Trophoblast cell (in vitro differentiated cells and primary cell): Measurements from ENCODE around the gene C11orf58.

ENCODE experiments used
- DNase-seq, 2 donors: peaks; one replicate each; pipeline ENCODE4 v3.0.0-alpha.2; 2016
- H2AFZ ChIP-seq: 2 replicates; pipeline ENCODE4 v1.6.1; 2013; ENCODE audit warnings: low read length, moderate library complexity, mild to moderate bottlenecking; ENCODE audit not compliant: insufficient read depth, poor library complexity
- H2AK5ac ChIP-seq: 2 replicates; pipeline ENCODE4 v1.6.1; 2013; ENCODE audit warnings: mild to moderate bottlenecking, low read length
- H2BK120ac ChIP-seq: 2 replicates; pipeline ENCODE4 v1.6.1; 2013; ENCODE audit warnings: low read length, mild to moderate bottlenecking, moderate library complexity; ENCODE audit not compliant: insufficient read depth, poor library complexity
- H2BK12ac ChIP-seq: 2 replicates; pipeline ENCODE4 v1.6.1; 2013; ENCODE audit warnings: mild to moderate bottlenecking, low read length, moderate library complexity
- H2BK5ac ChIP-seq: 2 replicates; pipeline ENCODE4 v1.6.1; 2013; ENCODE audit warnings: low read length, low read depth, moderate library complexity, mild to moderate bottlenecking; ENCODE audit not compliant: poor library complexity
- H3K14ac ChIP-seq: 2 replicates; pipeline ENCODE4 v1.6.1; 2013; ENCODE audit warnings: mild to moderate bottlenecking, low read length
- H3K18ac ChIP-seq: 2 replicates; pipeline ENCODE4 v1.6.1; 2013; ENCODE audit warnings: mild to moderate bottlenecking, low read length
- H3K23ac ChIP-seq: 2 replicates; pipeline ENCODE4 v1.6.1; 2013; ENCODE audit warnings: low read length
- H3K27ac ChIP-seq: 2 replicates; pipeline ENCODE4 v1.5.1; 2013; ENCODE audit warnings: low read depth, mild to moderate bottlenecking, inconsistent platforms, low read length, moderate library complexity
- H3K27me3 ChIP-seq: 2 replicates; pipeline ENCODE4 v1.6.1; 2013; ENCODE audit warnings: inconsistent platforms, mild to moderate bottlenecking, low read length, moderate library complexity; ENCODE audit not compliant: insufficient read depth
- H3K36me3 ChIP-seq, 2 experiments: 1 replicate in 1 of 2; 2 replicates in 1 of 2; pipeline ENCODE4 v1.6.1; 2013; ENCODE audit warnings: low read length in 2 of 2, mild to moderate bottlenecking in 2 of 2, moderate library complexity in 1 of 2; ENCODE audit not compliant: insufficient read depth in 2 of 2, control insufficient read depth in 1 of 2
- H3K4ac ChIP-seq: 2 replicates; pipeline ENCODE4 v1.6.1; 2013; ENCODE audit warnings: low read depth, mild to moderate bottlenecking, low read length, moderate library complexity
- H3K4me1 ChIP-seq, 2 experiments: 1 replicate in 1 of 2; 2 replicates in 1 of 2; pipeline ENCODE4 v1.6.1; 2013; ENCODE audit warnings: low read length in 2 of 2, mild to moderate bottlenecking in 2 of 2, moderate library complexity in 1 of 2; ENCODE audit not compliant: insufficient read depth in 2 of 2, control insufficient read depth in 1 of 2
- H3K4me2 ChIP-seq: 2 replicates; pipeline ENCODE4 v1.6.1; 2013; ENCODE audit warnings: inconsistent platforms, mild to moderate bottlenecking, low read length, moderate library complexity
- H3K4me3 ChIP-seq: 2 replicates; pipeline ENCODE4 v1.5.1; 2013; ENCODE audit warnings: mild to moderate bottlenecking, low read depth, low read length, inconsistent platforms
- H3K79me1 ChIP-seq: one replicate; pipeline ENCODE4 v1.6.1; 2013; ENCODE audit warnings: low read length
- H3K79me2 ChIP-seq: 2 replicates; pipeline ENCODE4 v1.6.1; 2013; ENCODE audit warnings: low read length, mild to moderate bottlenecking; ENCODE audit not compliant: control insufficient read depth, insufficient read depth, poor library complexity
- H3K9ac ChIP-seq: 2 replicates; pipeline ENCODE4 v1.6.1; 2013; ENCODE audit warnings: mild to moderate bottlenecking, low read length
- H3K9me3 ChIP-seq: 2 replicates; pipeline ENCODE4 v1.6.1; 2013; ENCODE audit warnings: low read depth, mild to moderate bottlenecking, control low read depth, inconsistent platforms, low read length; ENCODE audit not compliant: insufficient read depth
- H4K12ac ChIP-seq: 2 replicates; pipeline ENCODE4 v1.6.1; 2013; ENCODE audit warnings: low read depth, mild to moderate bottlenecking, low read length, moderate library complexity
- H4K8ac ChIP-seq: 2 replicates; pipeline ENCODE4 v1.6.1; 2013; ENCODE audit warnings: low read depth, mild to moderate bottlenecking, low read length, moderate library complexity
- H4K91ac ChIP-seq: one replicate; pipeline ENCODE4 v1.6.1; 2013; ENCODE audit warnings: low read depth, mild to moderate bottlenecking, low read length, moderate library complexity
- WGBS: extraction: QIAGEN DNeasy Blood & Tissue Kit; methylation state at CpG from one replicate; pipeline ENCODE4 v1.1.7; 2013; ENCODE audit warnings: missing lambda C conversion rate; ENCODE audit not compliant: insufficient read length, insufficient coverage; ENCODE audit errors: extremely low coverage; 5-methylcytosine and 5-hydroxymethylcytosine counted together

C11orf58 gene

GRCh38 chr11:16776711-16777612 lies 38.5 kb downstream of the C11orf58 start:
- H3K27me3 ChIP-seq, result no peaks in the 10 kb centered on the region
- no peak overlapping the region for H3K4ac ChIP-seq
- no peak overlapping the region for H4K91ac ChIP-seq
- no peak overlapping the region for H3K4me3 ChIP-seq
- H2BK120ac ChIP-seq, result no peak overlapping the region
- H3K18ac ChIP-seq, result no peak overlapping the region
- no peak overlapping the region for H3K14ac ChIP-seq
- H3K9ac ChIP-seq, result no peak overlapping the region
- H3K27ac ChIP-seq, result no peak overlapping the region
- H2AFZ ChIP-seq, result no peak overlapping the region
- peaks cover 0 to 3% of the 10 kb centered on the region in 2 experiments for H3K4me1 ChIP-seq
- WGBS, result no CpG with 5 or more reads among the region's 14 CpGs
- H2BK5ac ChIP-seq, result no peak overlapping the region
- H4K8ac ChIP-seq, result no peak overlapping the region
- H4K12ac ChIP-seq, result no peak overlapping the region
- H3K36me3 ChIP-seq, result peaks cover 41 to 61% of the 10 kb centered on the region in 2 experiments
- DNase-seq, result no peak
- H3K79me1 ChIP-seq, result no peaks in the 10 kb centered on the region
- H2AK5ac ChIP-seq, result no peak overlapping the region
- H3K79me2 ChIP-seq, result no peaks in the 10 kb centered on the region
- no peak overlapping the region for H3K23ac ChIP-seq
- H2BK12ac ChIP-seq, result no peak overlapping the region
- H3K4me2 ChIP-seq, result no peak overlapping the region
- no peaks in the 10 kb centered on the region for H3K9me3 ChIP-seq

GRCh38 chr11:16777613-16777975 lies 39.1 kb downstream of the C11orf58 start:
- H3K79me1 ChIP-seq, result no peaks in the 10 kb centered on the region
- H2AK5ac ChIP-seq, result no peak overlapping the region
- no peak overlapping the region for H2BK12ac ChIP-seq
- H3K36me3 ChIP-seq, result peaks cover 44 to 64% of the 10 kb centered on the region in 2 experiments
- no peak overlapping the region for H3K4me3 ChIP-seq
- H3K9ac ChIP-seq, result no peak overlapping the region
- no peak for DNase-seq
- H2BK120ac ChIP-seq, result no peak overlapping the region
- no peak overlapping the region for H4K8ac ChIP-seq
- no peak overlapping the region for H4K91ac ChIP-seq
- no peak overlapping the region for H4K12ac ChIP-seq
- H3K18ac ChIP-seq, result no peak overlapping the region
- H2AFZ ChIP-seq, result no peak overlapping the region
- no peak overlapping the region for H3K4ac ChIP-seq
- H3K9me3 ChIP-seq, result peaks cover 3% of the 10 kb centered on the region
- H3K4me1 ChIP-seq, result peaks cover 3 to 9% of the 10 kb centered on the region in 2 experiments
- no peak overlapping the region for H2BK5ac ChIP-seq
- no peak overlapping the region for H3K14ac ChIP-seq
- H3K23ac ChIP-seq, result no peak overlapping the region
- H3K27me3 ChIP-seq, result no peaks in the 10 kb centered on the region
- H3K4me2 ChIP-seq, result no peak overlapping the region
- H3K27ac ChIP-seq, result no peak overlapping the region
- no peaks in the 10 kb centered on the region for H3K79me2 ChIP-seq
- WGBS, result no CpG with 5 or more reads among the region's 3 CpGs

GRCh38 chr11:16778286-16778685 lies 39.8 kb downstream of the C11orf58 start:
- H3K23ac ChIP-seq, result no peak overlapping the region
- H3K36me3 ChIP-seq, result peaks cover 49 to 69% of the 10 kb centered on the region in 2 experiments
- H2BK120ac ChIP-seq, result no peak overlapping the region
- H4K12ac ChIP-seq, result no peak overlapping the region
- no peaks in the 10 kb centered on the region for H3K79me2 ChIP-seq
- H3K27me3 ChIP-seq, result no peaks in the 10 kb centered on the region
- H3K4me3 ChIP-seq, result no peak overlapping the region
- no peak overlapping the region for H2AFZ ChIP-seq
- no peak overlapping the region for H3K4me2 ChIP-seq
- peaks cover 3% of the 10 kb centered on the region for H3K9me3 ChIP-seq
- no peak overlapping the region for H3K18ac ChIP-seq
- no peak overlapping the region for H4K91ac ChIP-seq
- H2BK12ac ChIP-seq, result no peak overlapping the region
- no peak for DNase-seq
- peaks cover 5 to 13% of the 10 kb centered on the region in 2 experiments for H3K4me1 ChIP-seq
- H3K27ac ChIP-seq, result no peak overlapping the region
- WGBS, result no CpG with 5 or more reads among the region's 6 CpGs
- no peak overlapping the region for H3K9ac ChIP-seq
- no peaks in the 10 kb centered on the region for H3K79me1 ChIP-seq
- H4K8ac ChIP-seq, result no peak overlapping the region
- H2BK5ac ChIP-seq, result no peak overlapping the region
- H3K14ac ChIP-seq, result no peak overlapping the region
- no peak overlapping the region for H2AK5ac ChIP-seq
- no peak overlapping the region for H3K4ac ChIP-seq

GRCh38 chr11:16778876-16779275 lies 40.4 kb downstream of the C11orf58 start:
- no peak overlapping the region for H4K12ac ChIP-seq
- no peak overlapping the region for H3K4ac ChIP-seq
- no peak overlapping the region for H3K4me2 ChIP-seq
- H2AK5ac ChIP-seq, result no peak overlapping the region
- H2AFZ ChIP-seq, result no peak overlapping the region
- H3K79me1 ChIP-seq, result peaks cover 4% of the 10 kb centered on the region
- H3K14ac ChIP-seq, result no peak overlapping the region
- peaks cover 3% of the 10 kb centered on the region for H3K9me3 ChIP-seq
- no peak overlapping the region for H2BK12ac ChIP-seq
- H3K23ac ChIP-seq, result no peak overlapping the region
- no peak overlapping the region for H3K27ac ChIP-seq
- no peak overlapping the region for H3K4me3 ChIP-seq
- H3K4me1 ChIP-seq, result peaks cover 10 to 18% of the 10 kb centered on the region in 2 experiments
- H2BK120ac ChIP-seq, result no peak overlapping the region
- no peak for DNase-seq
- peaks cover 52 to 73% of the 10 kb centered on the region in 2 experiments for H3K36me3 ChIP-seq
- H3K9ac ChIP-seq, result no peak overlapping the region
- no CpG with 5 or more reads among the region's 8 CpGs for WGBS
- H4K91ac ChIP-seq, result no peak overlapping the region
- H3K79me2 ChIP-seq, result no peaks in the 10 kb centered on the region
- no peak overlapping the region for H4K8ac ChIP-seq
- H2BK5ac ChIP-seq, result no peak overlapping the region
- no peaks in the 10 kb centered on the region for H3K27me3 ChIP-seq
- no peak overlapping the region for H3K18ac ChIP-seq
